Calu3 (cell line): ENCODE measurements around the gene ADPRH. TPM values are rescaled to one million over a fixed set of nuclear protein-coding genes. Genes with fewer than 3 reads are reported as not detected.

Experiments
- BruUV-seq: library from RNA; stranded (reverse); fragments of 400-500 nt; replicated peaks from 2 replicates; lab custom pipeline; 2021; lab: Mats Ljungman, UMichigan
- CTCF ChIA-PET: fragments of 300-600 bp; sonication (Branson Sonifier 250); formaldehyde crosslinking; loops from one replicate; lab custom pipeline; 2022; ENCODE audit warnings: antibody characterized with exemption; lab: Charles Lee
- DNase-seq: peaks from one replicate; pipeline ENCODE4 v3.0.0; 2022
- H3K27ac Mint-ChIP-seq: one replicate; pipeline ENCODE4 v1.8.0; 2022; ENCODE audit warnings: mixed read lengths; ENCODE audit not compliant: unreplicated experiment
- H3K27me3 Mint-ChIP-seq: one replicate; pipeline ENCODE4 v1.8.0; 2022; ENCODE audit warnings: mixed read lengths; ENCODE audit not compliant: unreplicated experiment
- H3K36me3 Mint-ChIP-seq: one replicate; pipeline ENCODE4 v1.8.0; 2022; ENCODE audit warnings: mild to moderate bottlenecking, moderate library complexity, mixed read lengths; ENCODE audit not compliant: insufficient read depth, unreplicated experiment
- H3K4me1 Mint-ChIP-seq: one replicate; pipeline ENCODE4 v1.8.0; 2022; ENCODE audit warnings: mild to moderate bottlenecking, low read depth, mixed read lengths; ENCODE audit not compliant: unreplicated experiment
- H3K4me3 Mint-ChIP-seq: one replicate; pipeline ENCODE4 v1.8.0; 2022; ENCODE audit warnings: mild to moderate bottlenecking, low read depth, moderate library complexity, mixed read lengths; ENCODE audit not compliant: unreplicated experiment
- H3K9me3 Mint-ChIP-seq: one replicate; pipeline ENCODE4 v1.8.0; 2022; ENCODE audit warnings: low read depth, mixed read lengths; ENCODE audit not compliant: unreplicated experiment
- intact Hi-C: fragments of 100-400 bp; cut with micrococcal nuclease; formaldehyde crosslinking; loops from one replicate; pipeline ENCODE4 v1.10.0; 2022; ENCODE audit not compliant: unreplicated experiment
- total RNA-seq: library from RNA; stranded (reverse); gene quantifications from 2 replicates; pipeline ENCODE4 v1.2.3, GENCODE V29; 2022
- TF ChIP-seq, protein P1 (sequence below): fragments of 200-600 bp; IDR thresholded peaks from one replicate; pipeline ENCODE4 v1.8.0; 2022; ENCODE audit warnings: antibody characterized with exemption; ENCODE audit not compliant: unreplicated experiment

ADPRH gene
- total RNA-seq, 1 experiment from 2014 or later, result 2.4 TPM

DNA sequence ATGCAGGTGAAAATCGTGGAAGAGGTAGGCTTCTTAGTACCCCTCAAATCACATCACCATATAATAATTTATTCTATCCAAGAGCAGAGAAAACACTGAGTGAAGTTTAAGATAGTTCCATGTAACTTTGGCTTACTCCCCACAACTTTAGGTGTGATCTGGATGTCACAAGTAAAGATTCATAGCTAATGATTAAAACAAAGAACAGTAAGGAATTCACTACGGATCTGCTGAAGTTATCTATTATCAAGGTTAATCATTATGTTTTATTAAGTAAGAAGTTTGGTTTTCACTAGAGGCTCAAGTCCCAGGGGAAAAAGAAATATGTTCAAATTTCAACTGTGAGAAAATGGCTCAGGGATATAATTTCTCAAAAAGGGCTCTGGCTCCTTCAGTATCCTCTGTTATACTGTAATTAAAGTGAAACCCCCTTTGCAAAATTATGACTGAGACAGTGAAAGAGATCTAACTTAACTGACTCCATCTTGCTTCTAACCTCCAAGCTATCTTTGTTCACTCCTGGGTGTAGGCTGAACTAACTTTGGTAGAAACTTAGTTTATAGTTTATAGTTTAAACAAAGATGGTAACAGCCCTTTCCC is 37.0 kb upstream of the ADPRH start:
- CTCF ChIA-PET, result interaction anchor here (0.7 to 1.0 kb wide), 2 partner anchors 9 to 27 kb away, joined by 3 read pairs; no protein-coding TSS in a partner anchor
- no peak for DNase-seq
- no peak overlapping the region for H3K27ac Mint-ChIP-seq
- H3K27me3 Mint-ChIP-seq, result no peaks in the 10 kb centered on the region
- BruUV-seq, result no TSS peak
- TF ChIP-seq, protein P1, sequence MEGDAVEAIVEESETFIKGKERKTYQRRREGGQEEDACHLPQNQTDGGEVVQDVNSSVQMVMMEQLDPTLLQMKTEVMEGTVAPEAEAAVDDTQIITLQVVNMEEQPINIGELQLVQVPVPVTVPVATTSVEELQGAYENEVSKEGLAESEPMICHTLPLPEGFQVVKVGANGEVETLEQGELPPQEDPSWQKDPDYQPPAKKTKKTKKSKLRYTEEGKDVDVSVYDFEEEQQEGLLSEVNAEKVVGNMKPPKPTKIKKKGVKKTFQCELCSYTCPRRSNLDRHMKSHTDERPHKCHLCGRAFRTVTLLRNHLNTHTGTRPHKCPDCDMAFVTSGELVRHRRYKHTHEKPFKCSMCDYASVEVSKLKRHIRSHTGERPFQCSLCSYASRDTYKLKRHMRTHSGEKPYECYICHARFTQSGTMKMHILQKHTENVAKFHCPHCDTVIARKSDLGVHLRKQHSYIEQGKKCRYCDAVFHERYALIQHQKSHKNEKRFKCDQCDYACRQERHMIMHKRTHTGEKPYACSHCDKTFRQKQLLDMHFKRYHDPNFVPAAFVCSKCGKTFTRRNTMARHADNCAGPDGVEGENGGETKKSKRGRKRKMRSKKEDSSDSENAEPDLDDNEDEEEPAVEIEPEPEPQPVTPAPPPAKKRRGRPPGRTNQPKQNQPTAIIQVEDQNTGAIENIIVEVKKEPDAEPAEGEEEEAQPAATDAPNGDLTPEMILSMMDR, result no peak
- no peaks in the 10 kb centered on the region for H3K36me3 Mint-ChIP-seq
- intact Hi-C loops, result no loop called here
- no peaks in the 10 kb centered on the region for H3K9me3 Mint-ChIP-seq
- H3K4me1 Mint-ChIP-seq, result peaks cover 21% of the 10 kb centered on the region
- H3K4me3 Mint-ChIP-seq, result no peak overlapping the region

DNA sequence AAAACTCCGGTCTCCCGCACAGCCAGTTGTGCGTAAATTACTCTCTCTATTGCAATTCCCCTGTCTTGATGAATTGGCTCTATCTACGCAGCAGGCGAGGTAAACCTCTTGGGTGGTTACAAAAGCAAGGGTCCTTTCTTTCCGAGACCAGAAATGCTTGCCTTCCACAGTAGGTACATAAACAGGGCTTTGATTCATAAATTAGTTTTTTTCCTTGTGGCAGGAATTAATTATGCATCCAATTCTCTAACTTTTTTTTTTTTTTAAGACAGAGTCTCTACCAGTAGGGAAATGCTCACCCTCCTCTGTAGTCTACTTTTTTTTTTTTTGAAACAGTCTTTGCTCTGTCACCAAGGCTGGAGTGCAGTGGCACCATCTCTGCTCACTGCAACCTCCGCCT is 36.1 kb upstream of the ADPRH start:
- H3K27ac Mint-ChIP-seq, result no peak overlapping the region
- H3K27me3 Mint-ChIP-seq, result no peaks in the 10 kb centered on the region
- H3K4me1 Mint-ChIP-seq, result peaks cover 21% of the 10 kb centered on the region
- CTCF ChIA-PET, result no interaction called here
- no peak overlapping the region for H3K4me3 Mint-ChIP-seq
- H3K36me3 Mint-ChIP-seq, result no peaks in the 10 kb centered on the region
- no peaks in the 10 kb centered on the region for H3K9me3 Mint-ChIP-seq
- DNase-seq, result no peak
- intact Hi-C loops, result no loop called here
- TF ChIP-seq, protein P1, result no peak
- BruUV-seq, result no TSS peak

DNA sequence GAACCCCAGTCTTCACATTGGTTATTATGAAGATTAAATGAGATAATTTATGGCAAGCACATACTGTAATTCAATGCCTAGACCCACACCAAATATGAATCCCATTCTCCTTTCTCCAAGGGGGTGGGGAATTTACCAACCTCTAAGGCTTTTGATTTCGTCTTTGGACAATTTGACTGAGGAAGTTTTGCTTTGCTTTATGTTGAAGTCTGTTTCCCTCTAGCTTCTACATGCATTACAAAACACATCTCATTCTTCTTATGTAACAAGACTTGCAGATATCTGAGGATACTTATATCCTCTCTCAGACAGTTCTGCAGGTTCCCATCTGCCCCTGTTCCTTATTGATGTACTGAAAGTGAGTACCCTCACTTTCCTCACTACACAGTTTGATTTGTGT is 32.1 kb upstream of the ADPRH start:
- no peak overlapping the region for H3K27ac Mint-ChIP-seq
- TF ChIP-seq, protein P1, result no peak
- peaks cover 10% of the 10 kb centered on the region for H3K4me1 Mint-ChIP-seq
- intact Hi-C loops, result no loop called here
- no TSS peak for BruUV-seq
- no peaks in the 10 kb centered on the region for H3K9me3 Mint-ChIP-seq
- H3K4me3 Mint-ChIP-seq, result no peak overlapping the region
- CTCF ChIA-PET, result no interaction called here
- H3K27me3 Mint-ChIP-seq, result no peaks in the 10 kb centered on the region
- no peak for DNase-seq
- no peaks in the 10 kb centered on the region for H3K36me3 Mint-ChIP-seq

DNA sequence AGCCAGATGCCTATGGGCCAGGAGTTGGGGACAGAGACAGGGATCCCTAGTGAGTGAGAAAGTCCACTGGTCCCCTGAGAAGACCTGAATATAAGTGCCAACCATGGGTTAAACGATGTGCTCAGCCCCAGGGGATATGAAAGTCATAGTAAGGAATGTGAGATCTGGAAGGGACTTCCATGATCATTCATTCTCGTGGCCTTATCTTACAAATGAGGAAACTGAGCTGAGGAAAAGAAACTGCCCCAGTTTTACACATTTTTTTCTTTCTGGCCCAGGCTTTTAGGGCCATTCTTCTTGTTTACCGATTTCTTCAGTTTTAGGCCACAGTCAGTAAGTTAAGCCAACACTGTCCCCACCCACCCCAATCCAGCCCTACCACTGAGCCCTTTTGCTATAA is 31.0 kb upstream of the ADPRH start:
- CTCF ChIA-PET, result no interaction called here
- TF ChIP-seq, protein P1, result no peak
- intact Hi-C loops, result no loop called here
- H3K36me3 Mint-ChIP-seq, result no peaks in the 10 kb centered on the region
- no peaks in the 10 kb centered on the region for H3K27me3 Mint-ChIP-seq
- no peak overlapping the region for H3K4me3 Mint-ChIP-seq
- no peak overlapping the region for H3K27ac Mint-ChIP-seq
- DNase-seq, result no peak
- no peaks in the 10 kb centered on the region for H3K4me1 Mint-ChIP-seq
- no peaks in the 10 kb centered on the region for H3K9me3 Mint-ChIP-seq
- no TSS peak for BruUV-seq
